Measurements from ENCODE around the gene CBX1. TPM values are rescaled to one million over a fixed set of nuclear protein-coding genes. Genes with fewer than 3 reads are reported as not detected.

The CBX1 gene
- total and polyA plus RNA-seq, 2 of the 8 experiments (the other 6 are each of a cell fraction or from before 2014, with no cell fraction given): 38.7 to 173 TPM

- H3K79me2 ChIP-seq (ENCODE audit: control insufficient read depth in 1 of 2, insufficient read depth in 2 of 2, low read length in 2 of 2): peaks cover 13 to 78% of the 10 kb centered on the region in 2 experiments
- peak overlapping the region; percentile 5 for H3K4ac ChIP-seq (replicated peaks; ENCODE audit: insufficient read length, low read depth, low read length)
- no peak for DNase-seq (ENCODE audit: low read depth in 1 of 2, low spot score in 2 of 2)
These were observed 45.0 kb downstream of the CBX1 start for GRCh38 chr17:48056246-48056745.

More at GRCh38 chr17:48056246-48056745, 45.0 kb downstream of the CBX1 start:
- 83% methylated on average over 10 of the region's 10 CpGs; no CpG with 5 or more reads in 1 of the 2 experiments for WGBS, 2 experiments (ENCODE audit: extremely low coverage in 1 of 2, insufficient coverage in 1 of 2, insufficient read length in 1 of 2, insufficient replicate concordance in 2 of 2, low coverage in 1 of 2, low lambda C conversion rate in 2 of 2, missing lambda C conversion rate in 1 of 2)
- Histone ChIP-seq H3K79me1 (ENCODE audit: low read depth, low read length) (peaks cover 14% of the 10 kb centered on the region), H3K4me3 (ENCODE audit: extremely low read depth in 1 of 4, insufficient read depth in 2 of 4, low read depth in 3 of 4, low read length in 4 of 4) (peak overlapping the region; percentile 79 to 98 (median 84); a peak in 7 of 8 replicates), H2BK5ac (ENCODE audit: low read depth, low read length) (peak overlapping the region; percentile 99), H3K27ac (ENCODE audit: low read depth, low read length) (peak overlapping the region; percentile 88), H3K18ac (ENCODE audit: extremely low read depth, low read length) (peak overlapping the region; percentile 88), H3K23ac (ENCODE audit: insufficient read length) (no peak overlapping the region), H2BK15ac (ENCODE audit: low read length) (peak overlapping the region; percentile 48; the same call in 1 of the 2 replicates), H2AK5ac (ENCODE audit: low read depth, low read length) (peak overlapping the region; percentile 91), H4K91ac (replicated peaks; ENCODE audit: insufficient read length, low read length) (peak overlapping the region; percentile 70), H2BK120ac (replicated peaks; ENCODE audit: low read depth, low read length) (peak overlapping the region; percentile 57), H3K4me2 (ENCODE audit: insufficient read depth in 1 of 2, low read depth in 2 of 2, low read length in 2 of 2) (peak overlapping the region; percentile 89 to 90), H3K56ac (replicated peaks; ENCODE audit: insufficient read length, low read depth, low read length) (peak overlapping the region; percentile 27), H3K4me1 (replicated peaks in 1 of 4; ENCODE audit: control insufficient read depth in 3 of 4, insufficient read depth in 4 of 4, low read length in 3 of 4) (peaks cover 16 to 49% (median 29%) of the 10 kb centered on the region in 4 experiments), H4K8ac (ENCODE audit: extremely low read depth, insufficient read depth, low read length) (no peak overlapping the region; the same call in 1 of the 2 replicates), H3K9ac (replicated peaks in 1 of 4; ENCODE audit: extremely low read depth in 1 of 4, low read depth in 3 of 4, low read length in 3 of 4) (peak overlapping the region in 3 of 4 experiments; percentile 51 to 88 (median 73); a peak in 6 of 7 replicates), H3K14ac (ENCODE audit: insufficient read length) (no peak overlapping the region), H4K20me1 (replicated peaks in 1 of 2; ENCODE audit: control insufficient read depth in 1 of 2, insufficient read depth in 2 of 2, low read length in 2 of 2) (peaks cover 12 to 31% of the 10 kb centered on the region in 2 experiments), H2BK20ac (ENCODE audit: low read length) (0 out of 2 replicates have a peak overlapping the region, but pooled peaks have one; percentile 16), H4K5ac (ENCODE audit: insufficient read length, low read depth, low read length) (peak overlapping the region; percentile 48), H2AFZ (ENCODE audit: low read length) (no peak overlapping the region), H3K9me3 (ENCODE audit: insufficient read depth in 2 of 2, low read depth in 1 of 2, low read length in 1 of 2) (no peaks in the 10 kb centered on the region), H3K23me2 (ENCODE audit: low read depth, low read length) (peaks cover 6% of the 10 kb centered on the region; the same call in 1 of the 2 replicates), H2BK12ac (ENCODE audit: low read depth, low read length) (peak overlapping the region; percentile 98), H3K27me3 (replicated peaks in 1 of 4; ENCODE audit: control insufficient read depth in 3 of 4, extremely low read depth in 1 of 4, insufficient read depth in 3 of 4, low read length in 3 of 4) (no peaks in the 10 kb centered on the region), H3K36me3 (ENCODE audit: control insufficient read depth in 2 of 4, insufficient read depth in 4 of 4, low read length in 3 of 4) (peaks cover 27 to 68% (median 46%) of the 10 kb centered on the region in 4 experiments)
- ChIA-PET POLR2A (ENCODE audit: partially characterized antibody) (interaction anchor here (0.5 to 41.8 kb wide), 24 partner anchors 10 to 762 kb away, joined by 3 to 1227 read pairs (median 4); partner anchors contain the start of genes CBX1, CDK5RAP3, COPZ2 and NFE2L1), CTCF (ENCODE audit: partially characterized antibody) (interaction anchor here (0.6 to 14.5 kb wide), 13 partner anchors 9 to 207 kb away, joined by 3 to 203 read pairs (median 5); partner anchors contain the start of gene SNX11)
- no peak for FAIRE-seq
